ENCODE data around the gene CNNM4.

CNNM4 gene

GRCh38 chr2:96848264-96848663, 87.6 kb downstream of the CNNM4 start:
- no peak overlapping the region for H3K4me3 ChIP-seq (ENCODE audit: low read depth, low read length)
- in situ Hi-C loops (cut with HindIII; ENCODE audit: low sequenced_read_pairs) = no loop called here
- DNase-seq (ENCODE audit: low read depth, low spot score) = no peak
- no peak for TF ChIP-seq CTCF (IDR thresholded peaks at IDR 0.05; ENCODE audit: low read depth, low read length)

GRCh38 chr2:96852667-96853066, 92.0 kb downstream of the CNNM4 start:
- in situ Hi-C loops (cut with HindIII; ENCODE audit: low sequenced_read_pairs) = no loop called here
- no peak for TF ChIP-seq CTCF (IDR thresholded peaks at IDR 0.05; ENCODE audit: low read depth, low read length)
- no peak overlapping the region for H3K4me3 ChIP-seq (ENCODE audit: low read depth, low read length)
- no peak for DNase-seq (ENCODE audit: low read depth, low spot score)

- no peak for DNase-seq (ENCODE audit: low read depth, low spot score)
- no peak for TF ChIP-seq CTCF (IDR thresholded peaks at IDR 0.05; ENCODE audit: low read depth, low read length)
- no peak overlapping the region for H3K4me3 ChIP-seq (ENCODE audit: low read depth, low read length)
- in situ Hi-C loops (cut with HindIII; ENCODE audit: low sequenced_read_pairs) = no loop called here
These were observed 92.6 kb downstream of the CNNM4 start for GRCh38 chr2:96853321-96853720.

- TF ChIP-seq CTCF (IDR thresholded peaks at IDR 0.05; ENCODE audit: low read depth, low read length) = no peak
- H3K4me3 ChIP-seq (ENCODE audit: low read depth, low read length) = peak overlapping the region; percentile 74
- DNase-seq (ENCODE audit: low read depth, low spot score) = no peak
- in situ Hi-C loops (cut with HindIII; ENCODE audit: low sequenced_read_pairs) = no loop called here
These were observed 96.3 kb downstream of the CNNM4 start for GRCh38 chr2:96856776-96857666.

GRCh38 chr2:96857667-96858372, 97.1 kb downstream of the CNNM4 start, which contains the start of gene ANKRD39:
Gene ANKRD39 (minus strand): TSS chr2:96858016. CDS start chr2:96857987, 29 bp downstream.
- peak; percentile 99 for DNase-seq (ENCODE audit: low read depth, low spot score)
- in situ Hi-C loops (cut with HindIII; ENCODE audit: low sequenced_read_pairs) = no loop called here
- peak within 1 kb of the TSS; percentile 74 for H3K4me3 ChIP-seq (ENCODE audit: low read depth, low read length)
- peak; percentile 77 for TF ChIP-seq CTCF (IDR thresholded peaks at IDR 0.05; ENCODE audit: low read depth, low read length)

GRCh38 chr2:96859099-96859649, 98.5 kb downstream of the CNNM4 start:
- in situ Hi-C loops (cut with HindIII; ENCODE audit: low sequenced_read_pairs) = no loop called here
- no peak for TF ChIP-seq CTCF (IDR thresholded peaks at IDR 0.05; ENCODE audit: low read depth, low read length)
- H3K4me3 ChIP-seq (ENCODE audit: low read depth, low read length) = no peak overlapping the region
- DNase-seq (ENCODE audit: low read depth, low spot score) = no peak

Data from astrocyte of the spinal cord (primary cell).